ENCODE data around the gene PER1. TPM values are rescaled to one million over a fixed set of nuclear protein-coding genes. Genes with fewer than 3 reads are reported as not detected.

Gene PER1
- total and polyA plus RNA-seq, 2 of the 4 experiments (the other 2 are of a cell fraction), result 3.4 to 10.5 TPM

GRCh38 chr17:8151120-8151640 lies 1.0 kb downstream of the PER1 start:
- TF ChIP-seq MXI1 (IDR thresholded peaks at IDR 0.05; ENCODE audit: borderline replicate concordance, low read depth, low read length), result peak; percentile 95
- peak; percentile 58 for TF ChIP-seq USF2 (IDR thresholded peaks at IDR 0.05; ENCODE audit: low read depth, low read length)
- peak; percentile 95 for TF ChIP-seq POLR2A (IDR thresholded peaks at IDR 0.05; ENCODE audit: low read depth, low read length)
- TF ChIP-seq SMC3 (IDR thresholded peaks at IDR 0.05; ENCODE audit: low read depth, low read length), result peak; percentile 7; the same call in 1 of the 2 replicates
- peak; percentile 98 for TF ChIP-seq MAZ (IDR thresholded peaks at IDR 0.05; ENCODE audit: borderline replicate concordance, low read depth, low read length)
- no peak for TF ChIP-seq FOS (IDR thresholded peaks at IDR 0.05; ENCODE audit: low read depth, low read length)
- TF ChIP-seq BHLHE40 (IDR thresholded peaks at IDR 0.05; ENCODE audit: low read depth, low read length), result peak; percentile 84
- TF ChIP-seq MAFK (IDR thresholded peaks at IDR 0.05; ENCODE audit: low read depth, low read length), result peak; percentile 84
- TF ChIP-seq RFX5 (IDR thresholded peaks at IDR 0.05; ENCODE audit: low read depth, low read length), result peak; percentile 80
- no peak for TF ChIP-seq RAD21 (IDR thresholded peaks at IDR 0.05; ENCODE audit: low read length)
- ATAC-seq (ENCODE audit: low read depth), result peak; percentile 53
- H3K9ac ChIP-seq (ENCODE audit: low read depth, low read length), result peak overlapping the region; percentile 76
- no peaks in the 10 kb centered on the region for H3K27me3 ChIP-seq (ENCODE audit: control insufficient read depth, insufficient read depth, low read length)
- H3K23ac ChIP-seq (ENCODE audit: low read depth, low read length), result peak overlapping the region; percentile 77
- peak overlapping the region; percentile 90 for H2AK9ac ChIP-seq (replicated peaks; ENCODE audit: low read depth, low read length, poor library complexity)
- H3K4ac ChIP-seq (ENCODE audit: low read depth, low read length), result peak overlapping the region; percentile 83
- peaks cover 3 to 37% of the 10 kb centered on the region in 2 experiments; a peak in 2 of 4 replicates for H3K79me1 ChIP-seq (ENCODE audit: low read depth in 1 of 2, low read length in 2 of 2)
- ChIA-PET CTCF (interaction anchor here (0.6 to 1.5 kb wide), 3 partner anchors 9 to 32 kb away, joined by 3 read pairs; no protein-coding TSS in a partner anchor), POLR2A (ENCODE audit: unreplicated experiment) (interaction anchor here (0.5 kb wide), 1 partner anchor 97 kb away, joined by 3 read pairs; the partner anchor contains the start of gene CTC1)
- peak overlapping the region; percentile 96 for H3K4me2 ChIP-seq (ENCODE audit: low read depth, low read length)
- peak overlapping the region; percentile 9 for H4K5ac ChIP-seq (ENCODE audit: low read depth, low read length)
- WGBS, 2 experiments (ENCODE audit: extremely low coverage in 2 of 2, insufficient read length in 1 of 2), result 0% methylated on average over 9 of the region's 38 CpGs; no CpG with 5 or more reads in 1 of the 2 experiments
- H3K14ac ChIP-seq (replicated peaks; ENCODE audit: low read depth, low read length), result peak overlapping the region; percentile 77
- peak overlapping the region; percentile 59 for H2BK5ac ChIP-seq (ENCODE audit: low read depth, low read length, poor library complexity, severe bottlenecking)
- peaks cover 21% of the 10 kb centered on the region for H3K4me1 ChIP-seq (ENCODE audit: control insufficient read depth, insufficient read depth, low read length)
- no peaks in the 10 kb centered on the region for H3K9me3 ChIP-seq (ENCODE audit: control insufficient read depth, insufficient read depth, low read length)
- H3K9me1 ChIP-seq (ENCODE audit: insufficient read depth, low read length), result peaks cover 22% of the 10 kb centered on the region
- DNase-seq, result peak; percentile 90
- intact Hi-C loops (cut with micrococcal nuclease) (no loop called here), dilution Hi-C loops (cut with HindIII; ENCODE audit: low sequenced_read_pairs, unreplicated experiment) (no loop called here), in situ Hi-C loops (cut with MboI; ENCODE audit: low sequenced_read_pairs) (loop anchor here (25.0 kb wide), 1 partner anchor 914 kb away; the partner anchor contains the start of genes DVL2, GABARAP and PHF23)
- peak overlapping the region; percentile 53; the same call in 1 of the 2 replicates for H2BK120ac ChIP-seq (ENCODE audit: low read depth, low read length)
- peak overlapping the region; percentile 24; the same call in 1 of the 2 replicates for H3K18ac ChIP-seq (ENCODE audit: low read depth, low read length)
- H2AK5ac ChIP-seq (ENCODE audit: low read depth, low read length), result peak overlapping the region; percentile 71
- peak overlapping the region; percentile 73 for H3K27ac ChIP-seq (ENCODE audit: insufficient read depth, low read length)
- H2AFZ ChIP-seq (replicated peaks; ENCODE audit: low read length, poor library complexity), result peak overlapping the region; percentile 88
- peak overlapping the region; percentile 73 for H4K91ac ChIP-seq (ENCODE audit: insufficient read depth, low read depth, low read length)
- peaks cover 9% of the 10 kb centered on the region for H4K20me1 ChIP-seq (ENCODE audit: insufficient read depth, low read length)
- peak overlapping the region; percentile 40; the same call in 1 of the 3 replicates for H2BK15ac ChIP-seq (ENCODE audit: low read depth, low read length)
- peak overlapping the region in 1 of 2 experiments; percentile 79; a peak in 2 of 4 replicates for H4K8ac ChIP-seq (ENCODE audit: low read depth in 2 of 2, low read length in 2 of 2)
- no peak overlapping the region for H3K56ac ChIP-seq (ENCODE audit: extremely low read depth, insufficient read depth, low read length)
- BruUV-seq (replicated peaks), result no TSS peak
- peak overlapping the region; percentile 59 for H3K4me3 ChIP-seq (ENCODE audit: insufficient read depth, low read depth, low read length)
- no peak overlapping the region for H2BK20ac ChIP-seq (ENCODE audit: low read depth, low read length)
- H3K36me3 ChIP-seq (ENCODE audit: control insufficient read depth, insufficient read depth, low read length), result peaks cover 32% of the 10 kb centered on the region

Measured in IMR-90 (cell line).